HG03025 (cell line): ENCODE data around the gene SOAT1.
"Not testable (repeated sequence)": the region's sequence is repeated elsewhere in the genome, so short reads cannot be mapped to it uniquely, and the experiment has no call there.

Source experiments
- ATAC-seq: cut with Tn5 transposase; IDR thresholded peaks from one replicate; pipeline ENCODE4 v1.9.1; 2021; ENCODE audit warnings: mild to moderate bottlenecking, moderate library complexity; ENCODE audit not compliant: unreplicated experiment, low FRiP score

SOAT1 gene

DNA sequence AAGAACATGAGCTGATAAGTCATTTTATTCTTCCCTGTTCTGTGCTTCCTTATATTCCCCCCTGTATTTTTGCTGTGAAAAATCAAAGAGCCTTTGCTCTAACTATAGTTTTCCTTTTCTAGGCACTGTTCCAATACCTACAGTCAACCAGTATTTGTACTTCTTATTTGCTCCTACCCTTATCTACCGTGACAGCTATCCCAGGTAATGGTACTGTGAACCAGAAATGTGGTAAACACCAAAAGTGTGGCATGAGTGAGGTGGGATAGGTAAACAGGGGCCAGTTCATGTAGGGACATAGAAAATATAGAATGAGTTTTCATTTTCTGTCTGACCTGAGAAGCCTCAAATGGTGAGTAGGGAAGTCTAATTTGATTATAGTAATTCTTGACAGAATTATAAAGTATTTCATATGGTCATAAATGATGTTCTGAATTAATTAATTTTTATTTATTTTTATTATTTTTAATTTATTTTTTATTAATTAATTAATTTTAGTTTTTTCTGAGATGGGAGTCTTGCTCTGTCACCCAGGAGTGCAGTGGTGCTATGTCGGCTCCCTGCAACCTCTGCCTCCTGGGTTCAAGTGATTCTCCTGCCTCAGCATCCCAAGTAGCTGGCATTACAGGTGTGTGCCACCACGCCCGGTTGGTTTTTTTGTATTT is 49.3 kb downstream of the SOAT1 start:
- no peak for ATAC-seq

GRCh38 chr1:179351281-179351680 is 57.7 kb downstream of the SOAT1 start:
- no peak for ATAC-seq

- no peak for ATAC-seq
These were observed 58.6 kb downstream of the SOAT1 start for GRCh38 chr1:179352236-179352635.

- ATAC-seq, result no peak
These were observed 59.9 kb downstream of the SOAT1 start for GRCh38 chr1:179353546-179353945.

- ATAC-seq, result not testable (repeated sequence)
These were observed 68.0 kb downstream of the SOAT1 start for GRCh38 chr1:179361631-179362030.

DNA sequence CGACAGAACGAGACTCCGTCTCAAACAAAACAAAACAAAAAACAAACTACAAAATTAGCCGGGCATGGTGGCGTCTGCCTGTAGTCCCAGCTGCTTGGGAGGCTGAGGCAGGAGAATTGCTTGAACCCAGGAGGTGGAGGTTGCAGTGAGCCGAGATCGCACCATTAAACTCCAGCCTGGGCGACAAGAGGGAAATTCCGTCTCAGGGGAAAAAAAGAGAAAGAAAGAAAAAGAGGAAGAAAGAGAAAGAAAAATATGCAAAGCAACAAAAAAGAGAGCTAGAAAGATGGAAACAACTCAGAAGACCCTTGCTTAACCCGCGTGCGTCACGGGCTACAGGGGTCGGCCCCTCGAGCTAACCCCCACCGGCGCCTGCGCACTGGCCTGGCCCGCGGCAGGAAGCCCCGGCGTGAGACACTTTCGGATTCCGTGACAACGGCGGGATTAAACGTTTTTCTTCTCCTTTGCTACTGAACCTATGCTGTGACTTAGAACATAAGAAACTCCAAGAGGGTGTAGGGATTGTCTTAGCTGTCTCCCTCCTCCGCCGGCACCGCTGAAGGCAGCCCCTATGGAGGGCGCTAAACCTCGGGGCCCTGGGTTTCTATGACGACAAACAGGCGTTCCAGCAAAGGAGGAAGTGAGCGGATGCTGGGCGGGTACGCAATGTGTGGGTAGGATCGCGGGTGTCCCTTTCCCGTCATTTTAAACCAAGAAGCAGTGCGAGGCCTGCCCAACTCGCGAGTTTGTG is 71.9 kb downstream of the SOAT1 start, which contains the start of gene AXDND1:
TSS of gene AXDND1 (plus strand) at position 630 of the 751 bp plus-strand sequence. CDS start 539 bp downstream, outside the sequence.
- peak; percentile 98 for ATAC-seq

- ATAC-seq, result peak; percentile 25
These were observed 72.7 kb downstream of the SOAT1 start for GRCh38 chr1:179366093-179366800.

DNA sequence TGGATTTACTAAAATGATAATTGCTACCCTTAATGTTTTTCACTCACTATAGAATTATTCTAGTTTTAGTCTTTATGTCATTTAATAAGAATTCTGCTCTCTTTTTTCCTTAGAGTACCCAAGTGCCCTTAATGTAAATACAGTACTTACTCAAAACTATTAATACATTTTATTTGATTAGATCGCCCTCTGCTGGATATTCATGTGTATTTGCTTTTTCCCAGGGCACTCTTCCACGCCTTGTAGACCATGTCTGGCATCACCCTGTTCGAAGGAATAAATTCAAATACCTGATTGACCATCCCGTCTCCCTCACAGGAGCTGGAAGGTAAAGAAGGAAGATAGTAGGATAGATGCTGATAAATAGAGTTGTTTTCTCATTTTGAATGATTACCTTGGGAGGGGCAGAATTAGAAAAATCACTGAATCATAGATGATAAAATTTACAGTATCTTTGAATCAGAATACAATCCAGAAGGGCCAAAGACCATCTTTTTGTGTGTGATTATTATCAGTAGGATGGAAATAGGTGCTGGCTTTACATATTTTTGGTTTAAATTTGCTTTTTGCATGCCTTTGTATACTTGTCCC is 76.2 kb downstream of the SOAT1 start:
- ATAC-seq, result no peak

GRCh38 chr1:179372160-179372559 is 78.6 kb downstream of the SOAT1 start:
- no peak for ATAC-seq

DNA sequence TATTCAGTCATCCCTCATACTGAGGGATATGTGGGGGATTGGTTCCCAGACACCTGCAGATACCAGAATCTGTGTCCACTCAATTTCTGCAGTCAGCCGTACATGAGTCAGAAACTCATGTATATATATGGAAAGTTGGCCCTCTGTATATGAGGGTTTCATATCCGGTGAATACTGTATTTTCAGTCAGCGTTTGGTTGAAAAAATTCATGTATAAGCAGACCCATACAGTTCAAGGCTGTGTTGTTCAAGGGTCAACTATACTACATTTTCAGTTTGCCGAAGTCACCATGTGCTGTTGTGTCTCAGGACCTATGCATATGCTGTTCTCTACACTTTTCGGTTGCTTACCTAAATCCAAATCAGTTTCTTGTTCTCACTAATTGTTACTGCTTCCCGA is 82.6 kb downstream of the SOAT1 start:
- ATAC-seq, result no peak

GRCh38 chr1:179380299-179380698 is 86.7 kb downstream of the SOAT1 start:
- ATAC-seq, result no peak

DNA sequence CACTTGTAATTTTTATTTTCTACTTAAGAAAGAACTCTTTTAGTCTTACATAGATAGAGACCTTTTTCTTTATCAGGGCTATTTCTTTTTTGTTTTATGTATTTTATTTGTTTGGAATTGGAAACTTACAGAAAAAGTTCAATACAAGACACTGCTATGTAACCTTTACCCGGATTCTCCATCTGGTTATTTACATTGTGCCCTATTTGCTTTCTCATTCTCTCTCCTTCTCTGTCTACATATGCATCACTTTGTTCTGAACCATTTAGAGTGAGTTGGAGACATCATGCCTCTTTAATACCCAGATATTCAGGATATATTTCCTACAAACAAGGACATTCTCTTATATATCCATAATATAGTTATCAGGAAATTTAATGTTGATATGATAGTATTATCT is 90.4 kb downstream of the SOAT1 start:
- ATAC-seq, result no peak

- no peak for ATAC-seq
These were observed 91.9 kb downstream of the SOAT1 start for GRCh38 chr1:179385510-179385909.

DNA sequence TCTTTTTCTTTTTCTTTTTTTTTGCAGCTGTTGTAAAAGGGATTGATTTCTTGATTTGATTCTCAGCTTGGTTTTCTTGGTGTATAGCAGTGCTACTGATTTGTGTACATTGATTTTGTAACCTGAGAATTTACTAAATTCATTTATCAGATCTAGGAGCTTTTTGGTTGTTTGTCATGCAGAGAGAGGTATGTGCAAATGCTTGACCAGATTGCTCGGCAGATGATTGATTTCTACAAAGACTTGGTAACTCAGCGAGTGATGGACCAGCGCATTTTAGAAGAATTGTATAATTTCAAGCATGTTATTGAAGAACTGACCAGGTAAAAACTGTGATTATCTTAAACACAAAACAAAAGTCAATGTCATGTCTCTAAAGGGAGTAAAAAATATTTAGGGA is 100.1 kb downstream of the SOAT1 start:
- no peak for ATAC-seq

DNA sequence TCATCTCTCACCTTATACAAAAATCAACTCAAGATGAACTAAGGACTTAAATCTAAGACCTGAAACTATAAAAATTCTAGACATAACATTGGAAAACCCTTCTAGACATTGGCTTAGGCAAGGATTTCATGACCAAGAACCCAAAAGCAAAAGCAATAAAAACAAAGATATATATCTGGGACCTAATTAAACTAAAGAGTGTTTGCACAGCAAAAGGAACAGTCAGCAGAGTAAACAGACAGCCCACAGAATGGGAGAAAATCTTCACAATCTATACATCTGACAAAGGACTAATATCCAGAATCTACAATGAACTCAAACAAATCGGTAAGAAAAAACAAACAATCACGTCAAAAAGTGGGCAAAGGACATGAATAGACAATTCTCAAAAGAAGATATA is 105.8 kb downstream of the SOAT1 start:
- not testable (repeated sequence) for ATAC-seq
